NOMO-1 treated with DMSO at 0.1 percent for 48 hours (cell line): ENCODE data around the gene TAF12.
"Not testable (repeated sequence)": the region's sequence is repeated elsewhere in the genome, so short reads cannot be mapped to it uniquely, and the experiment has no call there.

Experiments used
- DNase-seq: peaks from one replicate; lab custom pipeline; 2025; ENCODE audit not compliant: unreplicated experiment; lab: John Stamatoyannopoulos, UW

Gene TAF12

GRCh38 chr1:28645406-28645805, 2.5 kb upstream of the TAF12 start:
- not testable (repeated sequence) for DNase-seq

GRCh38 chr1:28644494-28644893, 1.6 kb upstream of the TAF12 start:
- no peak for DNase-seq

GRCh38 chr1:28642056-28642846, 616 bp downstream of the TAF12 start:
- no peak for DNase-seq

GRCh38 chr1:28640766-28641165, 2.1 kb downstream of the TAF12 start:
- no peak for DNase-seq

- DNase-seq, result no peak
Measured at GRCh38 chr1:28632560-28632959, 10.3 kb downstream of the TAF12 start.

GRCh38 chr1:28631713-28632112, 11.2 kb downstream of the TAF12 start:
- DNase-seq, result no peak

- no peak for DNase-seq
Measured at GRCh38 chr1:28613175-28613574, 29.7 kb downstream of the TAF12 start.

- no peak for DNase-seq
Measured at GRCh38 chr1:28606771-28607170, 36.1 kb downstream of the TAF12 start.

- DNase-seq, result no peak
Measured at GRCh38 chr1:28604962-28605361, 37.9 kb downstream of the TAF12 start.

GRCh38 chr1:28604411-28604810, 38.5 kb downstream of the TAF12 start:
- no peak for DNase-seq

GRCh38 chr1:28602536-28603439, 40.1 kb downstream of the TAF12 start:
- peak; percentile 49 for DNase-seq

- no peak for DNase-seq
Measured at GRCh38 chr1:28601696-28602095, 41.2 kb downstream of the TAF12 start.

- DNase-seq, result not testable (repeated sequence)
Measured at GRCh38 chr1:28596276-28596675, 46.6 kb downstream of the TAF12 start.

GRCh38 chr1:28595412-28596191, 47.3 kb downstream of the TAF12 start:
- no peak for DNase-seq

- DNase-seq, result not testable (repeated sequence)
Measured at GRCh38 chr1:28594686-28595411, 48.0 kb downstream of the TAF12 start.

- DNase-seq, result not testable (repeated sequence)
Measured at GRCh38 chr1:28593988-28594356, 48.9 kb downstream of the TAF12 start.

- DNase-seq, result peak; percentile 7
Measured at GRCh38 chr1:28592321-28593071, 50.4 kb downstream of the TAF12 start.

GRCh38 chr1:28591708-28592320, 51.1 kb downstream of the TAF12 start, which contains the start of gene RAB42:
RAB42 (plus strand) TSS chr1:28592265; CDS start chr1:28592512, 247 bp downstream.
- DNase-seq, result peak; percentile 67
